D721Med (cell line): Measurements from ENCODE around the gene TMTC1.

Source experiments
- DNase-seq: peaks from one replicate; pipeline ENCODE4 v3.0.0; 2011; ENCODE audit warnings: low spot score; ENCODE audit not compliant: insufficient read length
- FAIRE-seq: peaks from 2 replicates; lab custom pipeline; 2011; peaks lifted over from hg19 to GRCh38; lab: Jason Lieb, UNC
- CTCF ChIP-seq: IDR thresholded peaks from 2 replicates; pipeline ENCODE4 v1.5.1; 2012; ENCODE audit warnings: mild to moderate bottlenecking, control low read depth; ENCODE audit not compliant: insufficient read depth; ENCODE audit errors: missing control alignments

TMTC1 gene

GRCh38 chr12:29807129-29807528 is 23.4 kb upstream of the TMTC1 start:
- DNase-seq, result no peak
- no peak for FAIRE-seq
- no peak for TF ChIP-seq CTCF

- no peak for TF ChIP-seq CTCF
- no peak for DNase-seq
- FAIRE-seq, result no peak
These were observed 20.3 kb upstream of the TMTC1 start for GRCh38 chr12:29804019-29804418.

- FAIRE-seq (no peak), DNase-seq (no peak)
- TF ChIP-seq CTCF, result no peak
These were observed 15.8 kb upstream of the TMTC1 start for GRCh38 chr12:29799591-29799990.

GRCh38 chr12:29797565-29798355 is 14.0 kb upstream of the TMTC1 start:
- no peak for TF ChIP-seq CTCF
- no peak for FAIRE-seq
- DNase-seq, result no peak

GRCh38 chr12:29796823-29797263 is 13.1 kb upstream of the TMTC1 start:
- FAIRE-seq (no peak), DNase-seq (no peak)
- no peak for TF ChIP-seq CTCF

- TF ChIP-seq CTCF, result no peak
- FAIRE-seq, result no peak
- no peak for DNase-seq
These were observed 12.0 kb upstream of the TMTC1 start for GRCh38 chr12:29795715-29796114.

- no peak for FAIRE-seq
- no peak for TF ChIP-seq CTCF
These were observed 11.1 kb upstream of the TMTC1 start for GRCh38 chr12:29794862-29795261.

More at GRCh38 chr12:29794862-29795261, 11.1 kb upstream of the TMTC1 start:
- DNase-seq, result no peak
